Liver (tissue), 9 donors: ENCODE results near the gene LAMB4. TPM values are rescaled to one million over a fixed set of nuclear protein-coding genes. Genes with fewer than 3 reads are reported as not detected.

Experiments
- DNase-seq: peaks from one replicate; pipeline ENCODE4 v3.0.0-alpha.2; 2017; ENCODE audit warnings: low spot score
- H3K27ac ChIP-seq, 2 donors: one replicate each; pipeline ENCODE4 v1.7.0; 2013; ENCODE audit warnings: inconsistent platforms in 2 of 2, low read length in 2 of 2, control low read depth in 1 of 2, low read depth in 1 of 2, mild to moderate bottlenecking in 1 of 2
- H3K27me3 ChIP-seq, 4 donors: one replicate each; pipeline versions ENCODE4 v1.6.1 to v1.7.0; 2013; ENCODE audit warnings: low read length in 3 of 4, inconsistent platforms in 1 of 4, mild to moderate bottlenecking in 1 of 4, moderate library complexity in 1 of 4; ENCODE audit not compliant: control insufficient read depth in 4 of 4, insufficient read depth in 4 of 4
- H3K36me3 ChIP-seq, 4 donors: one replicate each; pipeline versions ENCODE4 v1.6.1 to v1.7.0; 2013; ENCODE audit warnings: low read length in 3 of 4, mild to moderate bottlenecking in 3 of 4, low read depth in 1 of 4, moderate library complexity in 1 of 4; ENCODE audit not compliant: control insufficient read depth in 4 of 4, insufficient read depth in 3 of 4
- H3K4me1 ChIP-seq, 4 donors: one replicate each; pipeline versions ENCODE4 v1.6.1 to v1.7.0; 2013; ENCODE audit warnings: low read length in 3 of 4, mild to moderate bottlenecking in 3 of 4, moderate library complexity in 1 of 4; ENCODE audit not compliant: control insufficient read depth in 4 of 4, insufficient read depth in 4 of 4
- H3K4me3 ChIP-seq, 3 donors: one replicate each; pipeline versions ENCODE4 v1.6.1 to v1.7.0; 2013; ENCODE audit warnings: low read length in 3 of 3, control low read depth in 1 of 3, low read depth in 1 of 3, mild to moderate bottlenecking in 1 of 3
- H3K9ac ChIP-seq, 2 donors: one replicate each; pipeline ENCODE4 v1.7.0; 2013; ENCODE audit warnings: low read length in 2 of 2, mild to moderate bottlenecking in 2 of 2, moderate library complexity in 2 of 2, control low read depth in 1 of 2, low read depth in 1 of 2
- H3K9me3 ChIP-seq, 4 donors: one replicate each; pipeline versions ENCODE4 v1.6.1 to v1.7.0; 2013; ENCODE audit warnings: low read length in 3 of 4; ENCODE audit not compliant: control insufficient read depth in 4 of 4
- CTCF ChIP-seq: fragments of 150-350 bp; IDR thresholded peaks from 2 replicates; pipeline ENCODE4 v1.5.1; 2017; ENCODE audit warnings: improper control_type of control experiment, low read depth, low read length; ENCODE audit not compliant: missing input control
- EGR1 ChIP-seq, 2 donors: IDR thresholded peaks; 2 replicates each; pipeline ENCODE4 v1.6.1; 2016 to 2018; ENCODE audit warnings: antibody characterized with exemption in 2 of 2, low read depth in 2 of 2
- FOXA2 ChIP-seq: IDR thresholded peaks from 2 replicates; pipeline ENCODE4 v1.6.1; 2016; ENCODE audit warnings: antibody characterized with exemption
- GABPA ChIP-seq, 2 donors: IDR thresholded peaks in 1 of 2; conservative IDR thresholded peaks in 1 of 2; 2 replicates each; pipeline ENCODE4 v1.6.1; 2016; ENCODE audit warnings: antibody characterized with exemption in 2 of 2, mild to moderate bottlenecking in 1 of 2, moderate library complexity in 1 of 2
- HNF4A ChIP-seq, 2 donors: conservative IDR thresholded peaks; 2 replicates each; pipeline ENCODE4 v1.6.1; 2016; ENCODE audit warnings: antibody characterized with exemption in 2 of 2, mild to moderate bottlenecking in 2 of 2
- HNF4G ChIP-seq: IDR thresholded peaks from 2 replicates; pipeline ENCODE4 v1.6.1; 2016; ENCODE audit warnings: antibody characterized with exemption
- JUND ChIP-seq, 2 donors: IDR thresholded peaks; 2 replicates each; pipeline ENCODE4 v1.6.1; 2016; ENCODE audit warnings: antibody characterized with exemption in 2 of 2
- MAX ChIP-seq: IDR thresholded peaks from 2 replicates; pipeline ENCODE4 v1.6.1; 2016; ENCODE audit warnings: antibody characterized with exemption
- RAD21 ChIP-seq, 2 donors: IDR thresholded peaks; 2 replicates each; pipeline ENCODE4 v1.6.1; 2016; ENCODE audit warnings: antibody characterized with exemption in 2 of 2, mild to moderate bottlenecking in 2 of 2
- REST ChIP-seq: IDR thresholded peaks from 2 replicates; pipeline ENCODE4 v1.6.1; 2016; ENCODE audit warnings: antibody characterized with exemption, mild to moderate bottlenecking
- RXRA ChIP-seq, 2 donors: IDR thresholded peaks; 2 replicates each; pipeline ENCODE4 v1.6.1; 2017 to 2018; ENCODE audit warnings: antibody characterized with exemption in 2 of 2, mild to moderate bottlenecking in 1 of 2
- SP1 ChIP-seq: IDR thresholded peaks from 2 replicates; pipeline ENCODE4 v1.6.1; 2018; ENCODE audit warnings: antibody characterized with exemption, mild to moderate bottlenecking
- WGBS: extraction: QIAGEN DNeasy Blood & Tissue Kit; methylation state at CpG from one replicate; pipeline ENCODE4 v1.1.7; 2013; 5-methylcytosine and 5-hydroxymethylcytosine counted together
- polyA plus RNA-seq, 2 donors: library from polyadenylated mRNA; stranded (reverse) in 1 of 2; unstranded in 1 of 2; fragments of 200-250 nt in 1 of 2; fragments of >200 nt in 1 of 2; fragmentation: Nextera tagmentation in 1 of 2; extraction: Ambion mirVana in 1 of 2; gene quantifications; one replicate each; pipeline versions ENCODE4 v1.2.1 to v1.2.3, GENCODE V29; 2013 to 2015
- total RNA-seq, 2 donors: library from RNA; depleted of rRNA; stranded (reverse); fragments of >200 nt; gene quantifications; one replicate each; pipeline ENCODE4 v1.2.3, GENCODE V29; 2014
- donor health status: healthy.
- donor health status: healthy.
- donor health status: healthy.
- donor health status: healthy.
- donor health status: healthy.

LAMB4 gene
- total and polyA plus RNA-seq, 4 donors, result under 0.01 to 0.03 TPM; not detected in 2

- H3K27me3 ChIP-seq, result no peaks in the 10 kb centered on the region
- no peaks in the 10 kb centered on the region for H3K36me3 ChIP-seq
- no peak overlapping the region for H3K4me3 ChIP-seq
- 81% methylated on average over 6 of the region's 6 CpGs for WGBS
- H3K4me1 ChIP-seq, result peaks cover 0 to 9% (median 4%) of the 10 kb centered on the region in 4 donors
- H3K9ac ChIP-seq, result no peak overlapping the region
- TF ChIP-seq RAD21 (IDR thresholded peaks at IDR 0.05), result no peak
- no peak for TF ChIP-seq JUND (IDR thresholded peaks at IDR 0.05)
- no peak for TF ChIP-seq SP1
- no peak for TF ChIP-seq GABPA (IDR thresholded peaks at IDR 0.05 in 1 of 2, conservative IDR thresholded peaks at IDR 0.05 in 1 of 2)
- DNase-seq, result no peak
- no peak overlapping the region for H3K27ac ChIP-seq
- no peaks in the 10 kb centered on the region for H3K9me3 ChIP-seq
These were observed 115.1 kb downstream of the LAMB4 start for GRCh38 chr7:108014747-108015682.

- H3K27ac ChIP-seq, result no peak overlapping the region
These were observed 115.9 kb downstream of the LAMB4 start for GRCh38 chr7:108014215-108014614.

GRCh38 chr7:108012499-108013430, 117.4 kb downstream of the LAMB4 start:
- Histone ChIP-seq H3K9ac (no peak overlapping the region), H3K4me1 (peaks cover 0 to 9% (median 4%) of the 10 kb centered on the region in 4 donors), H3K9me3 (no peaks in the 10 kb centered on the region), H3K36me3 (no peaks in the 10 kb centered on the region), H3K27me3 (no peaks in the 10 kb centered on the region), H3K4me3 (no peak overlapping the region), H3K27ac (no peak overlapping the region)
- no peak for DNase-seq
- TF ChIP-seq SP1 (peak; percentile 24), RXRA (IDR thresholded peaks at IDR 0.05) (peak; percentile 33 to 34), EGR1 (IDR thresholded peaks at IDR 0.05; ENCODE audit: low read depth in 2 of 2) (peak in 1 of 2 donors; percentile 9), JUND (IDR thresholded peaks at IDR 0.05) (peak in 1 of 2 donors; percentile 30), CTCF (no peak), MAX (no peak), REST (no peak), HNF4A (conservative IDR thresholded peaks at IDR 0.05) (peak; percentile 79), HNF4G (peak; percentile 61)
- WGBS, result 79% methylated on average over 8 of the region's 8 CpGs

More at GRCh38 chr7:108014215-108014614, 115.9 kb downstream of the LAMB4 start:
- no peak for TF ChIP-seq FOXA2
- no peaks in the 10 kb centered on the region for H3K27me3 ChIP-seq
- no peaks in the 10 kb centered on the region for H3K9me3 ChIP-seq
- no peak overlapping the region for H3K9ac ChIP-seq
- H3K36me3 ChIP-seq, result no peaks in the 10 kb centered on the region
- no peak for DNase-seq
- WGBS, result 66% methylated on average over 2 of the region's 2 CpGs
- H3K4me3 ChIP-seq, result no peak overlapping the region
- peaks cover 0 to 9% (median 4%) of the 10 kb centered on the region in 4 donors for H3K4me1 ChIP-seq
